Measurements from ENCODE around the gene PRSS36. TPM values are rescaled to one million over a fixed set of nuclear protein-coding genes. Genes with fewer than 3 reads are reported as not detected.
"Not testable (repeated sequence)": the region's sequence is repeated elsewhere in the genome, so short reads cannot be mapped to it uniquely, and the experiment has no call there.

PRSS36 gene
- total and polyA plus RNA-seq, 8 donors: 0.87 to 26.3 (median 2.7) TPM; not detected in 2

- peak overlapping the region; percentile 86 to 93 (median 91) for H3K27ac ChIP-seq
- 1 to 8% (median 2%) methylated on average over 35 to 89 of the region's 89 CpGs for WGBS, 5 donors
- intact Hi-C loops (cut with DNase I; ENCODE audit: low total_unique reads): no loop called here
- H3K36me3 ChIP-seq: no peaks in the 10 kb centered on the region
- DNase-seq: peak; percentile 99 to 100
- H3K27me3 ChIP-seq: peaks cover 0 to 13% (median 0%) of the 10 kb centered on the region in 3 donors
- peaks cover 24 to 50% (median 36%) of the 10 kb centered on the region in 4 donors for H3K4me1 ChIP-seq
- no peaks in the 10 kb centered on the region for H3K9me3 ChIP-seq
- peak overlapping the region; percentile 53 to 59 (median 56) for H3K4me3 ChIP-seq
- TF ChIP-seq POLR2A (IDR thresholded peaks at IDR 0.05) (no peak), EP300 (IDR thresholded peaks at IDR 0.05) (no peak), CTCF (IDR thresholded peaks at IDR 0.05) (peak in 6 of 7 experiments; percentile 67 to 99 (median 98)), POLR2AphosphoS5 (IDR thresholded peaks at IDR 0.05) (peak in 2 of 3 donors; percentile 84 to 89)
Measured at GRCh38 chr16:31142109-31143010, 7.5 kb downstream of the PRSS36 start.

- 10 to 26% (median 21%) methylated on average over 9 to 10 of the region's 10 CpGs for WGBS, 5 donors
- intact Hi-C loops (cut with DNase I; ENCODE audit: low total_unique reads): no loop called here
- peak overlapping the region; percentile 73 to 93 (median 88) for H3K27ac ChIP-seq
- H3K27me3 ChIP-seq: peaks cover 0 to 5% (median 0%) of the 10 kb centered on the region in 3 donors
- H3K9me3 ChIP-seq: no peaks in the 10 kb centered on the region
- TF ChIP-seq EP300 (IDR thresholded peaks at IDR 0.05) (no peak), POLR2A (IDR thresholded peaks at IDR 0.05) (no peak), CTCF (IDR thresholded peaks at IDR 0.05) (no peak), POLR2AphosphoS5 (IDR thresholded peaks at IDR 0.05) (no peak)
- H3K36me3 ChIP-seq: no peaks in the 10 kb centered on the region
- peak overlapping the region; percentile 14 to 57 (median 31) for H3K4me3 ChIP-seq
- H3K4me1 ChIP-seq: peaks cover 24 to 52% (median 37%) of the 10 kb centered on the region in 4 donors
- DNase-seq: no peak
Measured at GRCh38 chr16:31141489-31142108, 8.3 kb downstream of the PRSS36 start.

GRCh38 chr16:31141071-31141469 lies 8.8 kb downstream of the PRSS36 start:
- intact Hi-C loops (cut with DNase I; ENCODE audit: low total_unique reads); H3K36me3 ChIP-seq; DNase-seq; H3K27me3 ChIP-seq; H3K9me3 ChIP-seq: not testable (repeated sequence)
- WGBS, 5 donors: 85 to 90% (median 88%) methylated on average over 9 of the region's 9 CpGs
- Histone ChIP-seq H3K4me3 (peak overlapping the region in 1 of 4 donors; percentile 57), H3K27ac (peak overlapping the region; percentile 73 to 93 (median 88)), H3K4me1 (peaks cover 24 to 58% (median 43%) of the 10 kb centered on the region in 4 donors)

- Histone ChIP-seq H3K4me3 (no peak overlapping the region), H3K27ac (peak overlapping the region; percentile 81 to 93 (median 88)), H3K9me3 (no peaks in the 10 kb centered on the region), H3K4me1 (peaks cover 25 to 70% (median 51%) of the 10 kb centered on the region in 4 donors), H3K27me3 (peaks cover 0 to 7% (median 0%) of the 10 kb centered on the region in 3 donors), H3K36me3 (no peaks in the 10 kb centered on the region)
- 31 to 51% (median 38%) methylated on average over 23 to 27 of the region's 27 CpGs for WGBS, 5 donors
- no peak for TF ChIP-seq CTCF (IDR thresholded peaks at IDR 0.05)
- no peak for TF ChIP-seq EP300 (IDR thresholded peaks at IDR 0.05)
- no peak for TF ChIP-seq POLR2A (IDR thresholded peaks at IDR 0.05)
- peak in 2 of 3 donors; percentile 63 to 83 for TF ChIP-seq POLR2AphosphoS5 (IDR thresholded peaks at IDR 0.05)
- intact Hi-C loops (cut with DNase I; ENCODE audit: low total_unique reads): no loop called here
- peak; percentile 91 to 94 for DNase-seq
Measured at GRCh38 chr16:31138621-31139578, 11.0 kb downstream of the PRSS36 start.

- WGBS, 5 donors: 83 to 89% (median 86%) methylated on average over 20 of the region's 20 CpGs
- H3K27ac ChIP-seq: peak overlapping the region in 1 of 5 donors; percentile 81
- intact Hi-C loops (cut with DNase I; ENCODE audit: low total_unique reads); H3K4me3 ChIP-seq; DNase-seq; H3K9me3 ChIP-seq; H3K27me3 ChIP-seq: not testable (repeated sequence)
- H3K36me3 ChIP-seq: peaks cover under 1 to 17% (median 13%) of the 10 kb centered on the region in 4 donors
- H3K4me1 ChIP-seq: peaks cover 34 to 80% (median 55%) of the 10 kb centered on the region in 4 donors
Measured at GRCh38 chr16:31136822-31137499, 12.9 kb downstream of the PRSS36 start.
